ENCODE data around the gene TMPRSS2. TPM values are rescaled to one million over a fixed set of nuclear protein-coding genes. Genes with fewer than 3 reads are reported as not detected.

TMPRSS2 gene
- total RNA-seq, 4 donors from 2014 or later, result 5.9 to 36.7 (median 10.5) TPM

DNA sequence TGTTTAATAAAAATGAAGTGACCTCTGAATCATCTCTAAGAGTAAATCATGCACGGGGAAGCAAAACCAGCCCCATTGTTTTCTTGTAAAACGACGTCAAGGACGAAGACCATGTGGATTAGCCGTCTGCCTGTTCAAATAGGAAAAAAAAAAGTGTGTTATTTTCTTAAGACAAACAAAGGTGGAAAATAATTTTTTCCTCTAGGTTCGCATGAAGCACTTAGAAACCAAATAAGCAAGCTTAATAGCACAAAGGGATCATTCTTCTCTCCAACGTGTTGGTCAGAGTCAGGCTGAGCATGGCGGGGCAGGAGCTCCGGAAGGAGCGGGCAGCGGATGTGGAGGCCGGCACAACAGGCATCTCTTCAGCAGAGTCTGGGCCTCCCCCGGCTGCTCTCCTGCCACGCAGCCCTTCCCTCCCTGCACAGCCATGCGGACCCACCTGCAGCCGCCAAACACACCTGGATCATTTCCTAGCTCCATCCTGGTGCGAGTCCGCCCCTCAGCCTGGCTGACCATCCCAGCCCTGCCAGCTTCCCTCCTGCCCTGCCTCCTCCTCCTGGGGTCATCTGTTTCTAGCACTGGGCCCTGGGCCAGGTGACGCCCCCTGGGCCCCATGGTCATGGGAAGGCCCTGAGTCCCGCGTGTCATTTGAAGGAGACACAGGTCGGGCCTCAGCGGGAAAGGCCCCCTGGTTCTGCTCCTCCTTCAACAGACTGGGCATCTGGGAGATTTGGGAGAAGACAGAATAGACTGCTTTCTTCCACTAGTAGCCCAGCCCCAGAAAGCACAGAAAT is 41.7 kb downstream of the TMPRSS2 start:
- Histone ChIP-seq H3K4me3 (no peak overlapping the region), H3K4me1 (no peaks in the 10 kb centered on the region), H3K9me3 (no peaks in the 10 kb centered on the region), H3K36me3 (no peaks in the 10 kb centered on the region), H3K27ac (no peak overlapping the region), H3K27me3 (peaks cover 15% of the 10 kb centered on the region)
- 84% methylated on average over 23 of the region's 23 CpGs for WGBS
- no peak for TF ChIP-seq CTCF (IDR thresholded peaks at IDR 0.05)
- TF ChIP-seq EP300 (IDR thresholded peaks at IDR 0.05), result no peak
- no peak for TF ChIP-seq POLR2AphosphoS5 (IDR thresholded peaks at IDR 0.05)
- no peak for TF ChIP-seq POLR2A (IDR thresholded peaks at IDR 0.05)
- DNase-seq (ENCODE audit: low spot score in 2 of 2), result peak in 1 of 2 donors; percentile 56

GRCh38 chr21:41465176-41465781 is 42.7 kb downstream of the TMPRSS2 start:
- Histone ChIP-seq H3K36me3 (no peaks in the 10 kb centered on the region), H3K27me3 (peaks cover 9% of the 10 kb centered on the region), H3K4me3 (no peak overlapping the region), H3K9me3 (no peaks in the 10 kb centered on the region), H3K27ac (no peak overlapping the region), H3K4me1 (peaks cover 3% of the 10 kb centered on the region)
- TF ChIP-seq POLR2AphosphoS5 (IDR thresholded peaks at IDR 0.05) (no peak), EP300 (IDR thresholded peaks at IDR 0.05) (no peak), CTCF (IDR thresholded peaks at IDR 0.05) (no peak), POLR2A (IDR thresholded peaks at IDR 0.05) (no peak)
- DNase-seq (ENCODE audit: low spot score in 2 of 2), result peak in 1 of 2 donors; percentile 60
- whole genome bisulfite sequencing, result 79% methylated on average over 4 of the region's 4 CpGs

DNA sequence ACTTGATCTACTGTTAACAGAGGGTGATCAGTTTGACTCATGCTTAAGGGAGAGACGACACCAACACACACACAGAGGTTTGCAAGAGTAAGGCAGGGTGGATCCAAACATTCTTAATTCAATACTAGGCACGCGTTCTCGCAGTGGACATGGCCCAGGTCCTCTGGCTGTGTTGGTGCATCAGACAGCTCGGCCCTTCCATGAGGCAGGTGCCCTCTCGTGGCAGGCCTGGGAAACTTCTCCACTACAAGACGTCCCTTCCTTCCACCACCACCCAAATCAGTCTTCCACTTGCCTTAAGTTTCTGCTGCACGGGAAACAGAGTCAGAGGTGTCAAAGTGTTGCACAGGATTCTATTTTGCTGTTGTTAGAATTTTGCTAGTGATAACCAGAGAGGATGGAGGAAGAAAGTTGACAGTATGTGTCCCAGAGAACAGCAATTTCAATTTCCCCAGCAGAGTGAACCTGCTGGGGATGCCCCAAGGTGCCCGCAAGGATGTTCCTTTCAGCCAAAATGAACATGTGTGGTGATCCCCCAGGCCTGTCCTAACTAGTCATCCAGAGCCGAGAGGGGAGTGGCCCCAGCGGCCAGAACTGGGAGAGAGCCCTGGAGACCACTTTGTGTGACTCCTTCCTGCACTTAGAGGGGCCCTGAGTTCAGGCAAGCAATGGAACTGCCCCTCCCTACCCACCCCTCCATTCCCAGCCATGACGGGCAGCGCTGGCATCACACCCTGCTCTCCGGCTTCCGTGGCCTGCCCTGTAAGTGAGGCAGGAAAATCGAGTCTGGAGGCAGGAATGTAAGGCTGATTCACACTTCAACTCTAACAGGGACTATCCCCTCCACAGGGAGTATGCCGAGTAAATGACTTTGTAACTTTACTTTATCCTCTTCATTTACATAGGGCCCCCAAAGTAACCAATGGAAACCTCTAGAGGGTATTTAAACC is 47.1 kb downstream of the TMPRSS2 start:
- Histone ChIP-seq H3K36me3 (peaks cover 28% of the 10 kb centered on the region), H3K27me3 (no peaks in the 10 kb centered on the region), H3K9me3 (no peaks in the 10 kb centered on the region), H3K27ac (no peak overlapping the region), H3K4me1 (peaks cover 3% of the 10 kb centered on the region), H3K4me3 (no peak overlapping the region)
- no peak for TF ChIP-seq EP300 (IDR thresholded peaks at IDR 0.05)
- peak; percentile 50 to 82 for TF ChIP-seq CTCF (IDR thresholded peaks at IDR 0.05)
- WGBS, result 27% methylated on average over 15 of the region's 17 CpGs
- peak; percentile 80 to 88 for DNase-seq (ENCODE audit: low spot score in 2 of 2)

DNA sequence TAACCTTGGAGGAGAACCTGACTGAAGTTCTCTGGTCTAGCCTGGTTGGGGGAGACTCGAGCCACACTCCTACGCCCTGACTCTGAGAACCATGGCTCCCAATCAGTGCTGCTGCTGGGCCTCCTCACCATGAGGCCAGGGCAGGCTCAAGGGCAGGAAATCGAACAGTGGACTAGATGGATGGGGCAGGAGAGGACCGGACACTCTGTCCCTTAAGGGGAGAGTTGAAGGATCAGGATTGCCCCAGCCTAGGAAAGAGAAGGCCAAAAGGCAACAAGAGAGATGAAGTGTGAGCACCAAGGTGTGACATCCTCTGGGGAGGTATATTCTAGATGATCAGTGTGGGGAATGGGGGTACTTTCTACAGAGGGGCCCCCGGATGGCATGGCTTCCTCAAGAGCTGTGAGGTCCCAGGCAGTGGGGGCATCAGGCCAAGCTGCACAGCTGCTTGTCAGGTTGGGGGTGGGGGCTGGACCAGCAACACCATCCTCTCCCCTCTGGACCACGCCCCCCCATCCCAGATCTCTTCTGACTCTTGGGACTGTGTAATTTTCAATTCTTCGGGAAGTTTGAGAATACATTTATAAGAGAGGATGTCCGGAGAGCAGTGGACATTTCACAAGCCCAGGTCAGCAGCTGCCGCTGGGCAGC is 47.9 kb downstream of the TMPRSS2 start:
- Histone ChIP-seq H3K36me3 (peaks cover 34% of the 10 kb centered on the region), H3K27ac (no peak overlapping the region), H3K4me3 (no peak overlapping the region), H3K9me3 (no peaks in the 10 kb centered on the region), H3K4me1 (peaks cover 3% of the 10 kb centered on the region), H3K27me3 (no peaks in the 10 kb centered on the region)
- TF ChIP-seq POLR2A (IDR thresholded peaks at IDR 0.05) (no peak), EP300 (IDR thresholded peaks at IDR 0.05) (no peak), CTCF (IDR thresholded peaks at IDR 0.05) (no peak), POLR2AphosphoS5 (IDR thresholded peaks at IDR 0.05) (no peak)
- 88% methylated on average over 9 of the region's 9 CpGs for WGBS
- peak in 1 of 2 donors; percentile 55 for DNase-seq (ENCODE audit: low spot score in 2 of 2)
